ENCODE measurements around the gene TTC6.

DNA sequence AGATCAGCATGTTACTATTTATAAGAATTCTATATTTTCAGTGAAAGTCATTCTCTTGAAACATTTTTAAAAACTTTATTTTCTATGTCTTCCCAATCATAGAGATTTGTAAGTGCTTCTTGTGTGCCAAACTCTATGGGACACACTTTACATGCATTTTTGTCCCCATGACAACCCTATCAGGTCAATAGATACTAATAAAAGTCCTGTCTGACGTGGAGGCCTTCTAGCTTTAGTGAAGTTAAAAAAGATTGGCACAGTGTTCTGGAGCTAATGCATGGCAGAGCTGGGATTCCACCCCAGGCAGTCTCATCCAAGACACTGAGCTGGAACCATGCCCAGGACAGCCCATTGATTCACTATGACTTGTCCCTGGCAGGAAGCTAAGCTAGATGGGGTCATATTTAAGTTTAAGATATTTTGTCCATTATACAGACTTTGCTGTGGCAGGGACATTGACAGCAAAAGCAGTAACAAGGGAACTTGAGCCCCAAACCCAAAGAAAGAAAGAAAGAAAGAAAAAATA, 28.1 kb downstream of the TTC6 start:
- no peak for TF ChIP-seq POLR2A (IDR thresholded peaks at IDR 0.05)
- TF ChIP-seq, protein P1, sequence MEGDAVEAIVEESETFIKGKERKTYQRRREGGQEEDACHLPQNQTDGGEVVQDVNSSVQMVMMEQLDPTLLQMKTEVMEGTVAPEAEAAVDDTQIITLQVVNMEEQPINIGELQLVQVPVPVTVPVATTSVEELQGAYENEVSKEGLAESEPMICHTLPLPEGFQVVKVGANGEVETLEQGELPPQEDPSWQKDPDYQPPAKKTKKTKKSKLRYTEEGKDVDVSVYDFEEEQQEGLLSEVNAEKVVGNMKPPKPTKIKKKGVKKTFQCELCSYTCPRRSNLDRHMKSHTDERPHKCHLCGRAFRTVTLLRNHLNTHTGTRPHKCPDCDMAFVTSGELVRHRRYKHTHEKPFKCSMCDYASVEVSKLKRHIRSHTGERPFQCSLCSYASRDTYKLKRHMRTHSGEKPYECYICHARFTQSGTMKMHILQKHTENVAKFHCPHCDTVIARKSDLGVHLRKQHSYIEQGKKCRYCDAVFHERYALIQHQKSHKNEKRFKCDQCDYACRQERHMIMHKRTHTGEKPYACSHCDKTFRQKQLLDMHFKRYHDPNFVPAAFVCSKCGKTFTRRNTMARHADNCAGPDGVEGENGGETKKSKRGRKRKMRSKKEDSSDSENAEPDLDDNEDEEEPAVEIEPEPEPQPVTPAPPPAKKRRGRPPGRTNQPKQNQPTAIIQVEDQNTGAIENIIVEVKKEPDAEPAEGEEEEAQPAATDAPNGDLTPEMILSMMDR (IDR thresholded peaks at IDR 0.05 in 4 of 5, conservative IDR thresholded peaks at IDR 0.05 in 1 of 5): no peak

All from gastrocnemius medialis (tissue), 4 donors.